Panc1 (cell line): ENCODE data around the gene RILPL1. TPM values are rescaled to one million over a fixed set of nuclear protein-coding genes. Genes with fewer than 3 reads are reported as not detected.

ENCODE experiments used
- ATAC-seq: fragments of 200-7000 bp; cut with Tn5 transposase; 2 replicates; pipeline ENCODE4 v1.9.1; 2020; ENCODE audit warnings: mild to moderate bottlenecking, moderate library complexity
- BruUV-seq: library from RNA; stranded (reverse); fragments of 400-500 nt; replicated peaks from 2 replicates; lab custom pipeline; 2021; lab: Mats Ljungman, UMichigan
- CTCF ChIA-PET: fragments of 300-600 bp; sonication (Branson Sonifier 250); formaldehyde crosslinking; loops from one replicate; lab custom pipeline; 2022; ENCODE audit warnings: antibody characterized with exemption; lab: Charles Lee
- POLR2A ChIA-PET: fragments of 300-600 bp; sonication (Branson Sonifier 250); formaldehyde crosslinking; loops from one replicate; lab custom pipeline; 2022; ENCODE audit warnings: antibody characterized with exemption; lab: Charles Lee
- DNase-seq: peaks from one replicate; pipeline ENCODE4 v3.0.0-alpha.2; 2010; ENCODE audit warnings: low read depth, low spot score
- H3K27ac ChIP-seq: 2 replicates; pipeline ENCODE4 v1.5.1; 2011; ENCODE audit warnings: mild to moderate bottlenecking, low read length, inconsistent platforms
- H3K27me3 ChIP-seq: fragments of 200-500 bp; sonication (Bioruptor generic); 2 replicates; pipeline ENCODE4 v1.6.0; 2014; ENCODE audit warnings: low read length, inconsistent platforms; ENCODE audit not compliant: control insufficient read depth, insufficient read depth
- H3K36me3 ChIP-seq: fragments of 200-500 bp; sonication (Bioruptor generic); 2 replicates; pipeline ENCODE4 v1.5.1; 2014; ENCODE audit warnings: inconsistent platforms, mild to moderate bottlenecking, low read length, moderate library complexity; ENCODE audit not compliant: control insufficient read depth, insufficient read depth
- H3K4me1 ChIP-seq: 2 replicates; pipeline ENCODE4 v1.5.1; 2011; ENCODE audit warnings: inconsistent platforms, mild to moderate bottlenecking, low read length, moderate library complexity; ENCODE audit not compliant: control insufficient read depth, insufficient read depth
- H3K4me3 ChIP-seq, 2 experiments: 2 replicates each; pipeline ENCODE4 v1.5.1; 2011 to 2012; ENCODE audit warnings: low read depth in 2 of 2, low read length in 2 of 2, mild to moderate bottlenecking in 2 of 2, inconsistent platforms in 1 of 2, moderate library complexity in 1 of 2
- H3K9me3 ChIP-seq: fragments of 200-500 bp; sonication (Bioruptor generic); 2 replicates; pipeline ENCODE4 v1.5.1; 2014; ENCODE audit warnings: low read depth, mild to moderate bottlenecking, inconsistent platforms, low read length, moderate library complexity; ENCODE audit not compliant: control insufficient read depth, insufficient read depth
- POLR2AphosphoS5 ChIP-seq: IDR thresholded peaks from 2 replicates; pipeline ENCODE4 v1.6.1; 2012; ENCODE audit warnings: mild to moderate bottlenecking, low read depth, low read length, moderate library complexity
- SIN3A ChIP-seq: IDR thresholded peaks from 2 replicates; pipeline ENCODE4 v1.6.1; 2012; ENCODE audit warnings: low read depth, mild to moderate bottlenecking, low read length, moderate library complexity, borderline replicate concordance; ENCODE audit not compliant: insufficient read depth
- TCF7L2 ChIP-seq: IDR thresholded peaks from 2 replicates; pipeline ENCODE4 v1.6.1; 2011; ENCODE audit warnings: mild to moderate bottlenecking, low read depth, low read length, inconsistent platforms
- in situ Hi-C: cut with HindIII; loops from 2 replicates; pipeline ENCODE4 v1.10.0; 2016; ENCODE audit warnings: low sequenced_read_pairs, low pct_unique_long_range_greater_than_20kb
- intact Hi-C: fragments of 100-400 bp; cut with micrococcal nuclease; formaldehyde crosslinking; loops from one replicate; pipeline ENCODE4 v1.10.0; 2022; ENCODE audit not compliant: unreplicated experiment
- total RNA-seq: library from RNA; stranded (reverse); gene quantifications from one replicate; pipeline ENCODE4 v1.2.1, GENCODE V29; 2021; ENCODE audit not compliant: unreplicated experiment
- TF ChIP-seq, protein P1 (sequence below): fragments of 450-650 bp; IDR thresholded peaks from 2 replicates; pipeline ENCODE4 v1.5.1; 2017; ENCODE audit warnings: mild to moderate bottlenecking
- TF ChIP-seq, protein P2 (sequence below), 2 experiments: IDR thresholded peaks; 2 replicates each; pipeline ENCODE4 v1.6.1; 2011 to 2012; ENCODE audit warnings: low read depth in 2 of 2, control low read depth in 1 of 2, low read length in 1 of 2, mild to moderate bottlenecking in 1 of 2, moderate library complexity in 1 of 2; ENCODE audit not compliant: insufficient read depth in 1 of 2

The RILPL1 gene
- total RNA-seq, 1 experiment from 2014 or later, result 16.2 TPM

DNA sequence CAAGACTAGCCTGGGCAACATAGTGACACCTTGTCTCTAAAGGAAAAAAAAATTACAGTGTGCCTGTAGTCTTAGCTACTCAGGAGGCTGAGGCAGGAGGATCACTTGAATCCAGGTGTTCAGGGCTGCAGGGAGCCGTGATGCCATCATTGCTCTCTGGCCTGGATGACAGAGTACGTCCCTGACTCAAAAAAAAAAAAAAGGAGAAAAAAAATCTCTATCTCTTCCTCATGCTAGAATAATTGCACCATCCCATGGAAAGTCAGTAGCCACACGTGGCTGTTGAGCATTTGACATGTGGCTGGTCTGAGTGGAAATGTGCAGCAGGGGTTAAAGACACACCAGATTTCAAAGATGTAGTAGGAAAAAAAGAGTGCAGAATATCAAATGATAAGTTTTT lies 3.8 kb downstream of the RILPL1 start:
- no TSS peak for BruUV-seq
- in situ Hi-C loops (no loop called here), intact Hi-C loops (no loop called here)
- peaks cover 18% of the 10 kb centered on the region for H3K4me1 ChIP-seq
- ChIA-PET POLR2A (interaction anchor here (0.6 kb wide), 1 partner anchor 256 kb away, joined by 5 read pairs; no protein-coding TSS in a partner anchor), CTCF (no interaction called here)
- H3K27me3 ChIP-seq, result no peaks in the 10 kb centered on the region
- H3K36me3 ChIP-seq, result no peaks in the 10 kb centered on the region; the same call in none of the 2 replicates
- DNase-seq (no peak), ATAC-seq (no peak)
- no peak overlapping the region for H3K4me3 ChIP-seq
- H3K27ac ChIP-seq, result no peak overlapping the region
- no peaks in the 10 kb centered on the region for H3K9me3 ChIP-seq
- no peak for TF ChIP-seq POLR2AphosphoS5
- TF ChIP-seq SIN3A, result no peak
- TF ChIP-seq, protein P1, sequence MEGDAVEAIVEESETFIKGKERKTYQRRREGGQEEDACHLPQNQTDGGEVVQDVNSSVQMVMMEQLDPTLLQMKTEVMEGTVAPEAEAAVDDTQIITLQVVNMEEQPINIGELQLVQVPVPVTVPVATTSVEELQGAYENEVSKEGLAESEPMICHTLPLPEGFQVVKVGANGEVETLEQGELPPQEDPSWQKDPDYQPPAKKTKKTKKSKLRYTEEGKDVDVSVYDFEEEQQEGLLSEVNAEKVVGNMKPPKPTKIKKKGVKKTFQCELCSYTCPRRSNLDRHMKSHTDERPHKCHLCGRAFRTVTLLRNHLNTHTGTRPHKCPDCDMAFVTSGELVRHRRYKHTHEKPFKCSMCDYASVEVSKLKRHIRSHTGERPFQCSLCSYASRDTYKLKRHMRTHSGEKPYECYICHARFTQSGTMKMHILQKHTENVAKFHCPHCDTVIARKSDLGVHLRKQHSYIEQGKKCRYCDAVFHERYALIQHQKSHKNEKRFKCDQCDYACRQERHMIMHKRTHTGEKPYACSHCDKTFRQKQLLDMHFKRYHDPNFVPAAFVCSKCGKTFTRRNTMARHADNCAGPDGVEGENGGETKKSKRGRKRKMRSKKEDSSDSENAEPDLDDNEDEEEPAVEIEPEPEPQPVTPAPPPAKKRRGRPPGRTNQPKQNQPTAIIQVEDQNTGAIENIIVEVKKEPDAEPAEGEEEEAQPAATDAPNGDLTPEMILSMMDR, result no peak
- no peak for TF ChIP-seq TCF7L2

DNA sequence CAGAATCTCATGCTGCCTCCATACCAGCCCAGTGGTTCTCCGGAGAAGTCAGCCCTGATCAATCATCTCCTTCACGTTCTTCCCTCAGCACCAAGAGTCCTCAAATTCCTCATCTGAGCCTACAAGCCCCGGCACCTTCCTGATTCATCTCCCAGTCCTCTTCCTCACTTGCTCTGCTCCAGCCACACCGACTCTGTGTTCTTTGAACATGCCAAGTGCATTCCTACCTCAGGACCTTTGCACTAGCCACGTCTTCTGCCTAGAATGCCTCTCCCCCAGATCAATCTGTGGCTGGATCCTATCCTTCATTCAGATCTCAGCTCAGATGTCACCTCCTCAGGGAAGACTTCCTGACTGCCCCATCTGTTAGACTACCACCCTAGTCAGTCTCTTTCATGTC lies 4.7 kb downstream of the RILPL1 start:
- BruUV-seq, result TSS peak; percentile 40
- in situ Hi-C loops (no loop called here), intact Hi-C loops (no loop called here)
- no peak for DNase-seq
- H3K27ac ChIP-seq, result no peak overlapping the region
- no peaks in the 10 kb centered on the region; the same call in none of the 2 replicates for H3K36me3 ChIP-seq
- H3K4me1 ChIP-seq, result peaks cover 15% of the 10 kb centered on the region
- CTCF ChIA-PET, result no interaction called here
- H3K9me3 ChIP-seq, result no peaks in the 10 kb centered on the region
- H3K27me3 ChIP-seq, result no peaks in the 10 kb centered on the region
- H3K4me3 ChIP-seq, result no peak overlapping the region
- no peak for ATAC-seq
- POLR2A ChIA-PET, result no interaction called here
- TF ChIP-seq POLR2AphosphoS5 (no peak), SIN3A (no peak), TCF7L2 (no peak)
- TF ChIP-seq, protein P1, result no peak
- TF ChIP-seq, protein P2, sequence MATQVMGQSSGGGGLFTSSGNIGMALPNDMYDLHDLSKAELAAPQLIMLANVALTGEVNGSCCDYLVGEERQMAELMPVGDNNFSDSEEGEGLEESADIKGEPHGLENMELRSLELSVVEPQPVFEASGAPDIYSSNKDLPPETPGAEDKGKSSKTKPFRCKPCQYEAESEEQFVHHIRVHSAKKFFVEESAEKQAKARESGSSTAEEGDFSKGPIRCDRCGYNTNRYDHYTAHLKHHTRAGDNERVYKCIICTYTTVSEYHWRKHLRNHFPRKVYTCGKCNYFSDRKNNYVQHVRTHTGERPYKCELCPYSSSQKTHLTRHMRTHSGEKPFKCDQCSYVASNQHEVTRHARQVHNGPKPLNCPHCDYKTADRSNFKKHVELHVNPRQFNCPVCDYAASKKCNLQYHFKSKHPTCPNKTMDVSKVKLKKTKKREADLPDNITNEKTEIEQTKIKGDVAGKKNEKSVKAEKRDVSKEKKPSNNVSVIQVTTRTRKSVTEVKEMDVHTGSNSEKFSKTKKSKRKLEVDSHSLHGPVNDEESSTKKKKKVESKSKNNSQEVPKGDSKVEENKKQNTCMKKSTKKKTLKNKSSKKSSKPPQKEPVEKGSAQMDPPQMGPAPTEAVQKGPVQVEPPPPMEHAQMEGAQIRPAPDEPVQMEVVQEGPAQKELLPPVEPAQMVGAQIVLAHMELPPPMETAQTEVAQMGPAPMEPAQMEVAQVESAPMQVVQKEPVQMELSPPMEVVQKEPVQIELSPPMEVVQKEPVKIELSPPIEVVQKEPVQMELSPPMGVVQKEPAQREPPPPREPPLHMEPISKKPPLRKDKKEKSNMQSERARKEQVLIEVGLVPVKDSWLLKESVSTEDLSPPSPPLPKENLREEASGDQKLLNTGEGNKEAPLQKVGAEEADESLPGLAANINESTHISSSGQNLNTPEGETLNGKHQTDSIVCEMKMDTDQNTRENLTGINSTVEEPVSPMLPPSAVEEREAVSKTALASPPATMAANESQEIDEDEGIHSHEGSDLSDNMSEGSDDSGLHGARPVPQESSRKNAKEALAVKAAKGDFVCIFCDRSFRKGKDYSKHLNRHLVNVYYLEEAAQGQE (IDR thresholded peaks at IDR 0.05; ENCODE audit: insufficient read depth in 1 of 2, low read depth in 2 of 2, low read length in 1 of 2), result no peak
